ENCODE measurements around the gene MEIS2. TPM values are rescaled to one million over a fixed set of nuclear protein-coding genes. Genes with fewer than 3 reads are reported as not detected.

The MEIS2 gene
- total and polyA plus RNA-seq, 2 of the 13 experiments (the other 11 are each of a cell fraction or from before 2014, with no cell fraction given), result 10.7 to 12.4 TPM

GRCh38 chr15:37100109-37100965 is at the start of gene MEIS2 (continued):
- no peak for TF ChIP-seq ZBTB21 (CRISPR knock-in tag; IDR thresholded peaks at IDR 0.05)
- TF ChIP-seq ZSCAN25 (CRISPR knock-in tag; IDR thresholded peaks at IDR 0.05), result peak; percentile 86
- no peak for TF ChIP-seq ELF4 (CRISPR knock-in tag; IDR thresholded peaks at IDR 0.05; ENCODE audit: borderline replicate concordance)
- no peak for TF ChIP-seq FIP1L1 (IDR thresholded peaks at IDR 0.05; ENCODE audit: borderline replicate concordance, insufficient read depth, low read depth, low read length)
- TF ChIP-seq ZNF484 (CRISPR knock-in tag; IDR thresholded peaks at IDR 0.05; ENCODE audit: borderline replicate concordance, low read depth), result no peak
- no peak for TF ChIP-seq DMTF1 (CRISPR knock-in tag; IDR thresholded peaks at IDR 0.05)
- no peak for TF ChIP-seq ZNF251 (CRISPR knock-in tag; IDR thresholded peaks at IDR 0.05)

GRCh38 chr15:37149146-37149545 is 48.8 kb upstream of the MEIS2 start:
- no peaks in the 10 kb centered on the region for H3K4me1 ChIP-seq (ENCODE audit: insufficient read depth, low read length)
- H3K9ac ChIP-seq (ENCODE audit: insufficient read depth, low read depth, low read length), result no peak overlapping the region
- intact Hi-C loops (cut with micrococcal nuclease; ENCODE audit: unreplicated experiment), result no loop called here

More at GRCh38 chr15:37149146-37149545, 48.8 kb upstream of the MEIS2 start:
- H3K36me3 ChIP-seq (replicated peaks in 1 of 2; ENCODE audit: control insufficient read depth in 1 of 2, insufficient read depth in 2 of 2, low read length in 2 of 2), result no peaks in the 10 kb centered on the region
- no peak overlapping the region for H3K4me3 ChIP-seq (replicated peaks in 1 of 3; ENCODE audit: insufficient read depth in 1 of 3, low read depth in 2 of 3, low read length in 3 of 3)
- ATAC-seq (no peak), FAIRE-seq (no peak), DNase-seq (ENCODE audit: low spot score) (no peak)
- no peak overlapping the region for H3K27ac ChIP-seq (ENCODE audit: extremely low read length, insufficient read depth, low read length)
- no peaks in the 10 kb centered on the region for H3K79me2 ChIP-seq (ENCODE audit: insufficient read depth, low read length)
- H2AFZ ChIP-seq (ENCODE audit: low read length), result no peak overlapping the region
- CTCF ChIA-PET (ENCODE audit: low intra/inter-chr PET ratio, low total read pairs), result no interaction called here
- TF ChIP-seq ZNF724P (CRISPR knock-in tag; IDR thresholded peaks at IDR 0.05; ENCODE audit: borderline replicate concordance), result no peak
- no peak for TF ChIP-seq ZFP91 (CRISPR knock-in tag; IDR thresholded peaks at IDR 0.05; ENCODE audit: borderline replicate concordance)
- no peak overlapping the region for H3K4me2 ChIP-seq (ENCODE audit: low read depth, low read length)
- POLR2A ChIA-PET, result no interaction called here
- no TSS peak for BruUV-seq (replicated peaks)
- no peaks in the 10 kb centered on the region for H3K27me3 ChIP-seq (ENCODE audit: control insufficient read depth in 1 of 2, insufficient read depth in 2 of 2, low read length in 2 of 2)
- in situ Hi-C loops (cut with HindIII; ENCODE audit: extremely low pct_ligation_motif_present, low pct_unique_long_range_greater_than_20kb), result no loop called here
- H4K20me1 ChIP-seq (ENCODE audit: insufficient read depth, low read length), result no peaks in the 10 kb centered on the region
- H3K9me3 ChIP-seq (ENCODE audit: low read length), result no peaks in the 10 kb centered on the region

Data from HepG2 (cell line).